GM18870 (cell line): ENCODE measurements around the gene CDX2.
"Not testable (repeated sequence)": the region's sequence is repeated elsewhere in the genome, so short reads cannot be mapped to it uniquely, and the experiment has no call there.

Experiments
- ATAC-seq: cut with Tn5 transposase; IDR thresholded peaks from one replicate; pipeline ENCODE4 v1.9.1; 2021; ENCODE audit warnings: moderate library complexity; ENCODE audit not compliant: unreplicated experiment

Gene CDX2

GRCh38 chr13:27965740-27966640, 3.1 kb downstream of the CDX2 start:
- ATAC-seq, result no peak

DNA sequence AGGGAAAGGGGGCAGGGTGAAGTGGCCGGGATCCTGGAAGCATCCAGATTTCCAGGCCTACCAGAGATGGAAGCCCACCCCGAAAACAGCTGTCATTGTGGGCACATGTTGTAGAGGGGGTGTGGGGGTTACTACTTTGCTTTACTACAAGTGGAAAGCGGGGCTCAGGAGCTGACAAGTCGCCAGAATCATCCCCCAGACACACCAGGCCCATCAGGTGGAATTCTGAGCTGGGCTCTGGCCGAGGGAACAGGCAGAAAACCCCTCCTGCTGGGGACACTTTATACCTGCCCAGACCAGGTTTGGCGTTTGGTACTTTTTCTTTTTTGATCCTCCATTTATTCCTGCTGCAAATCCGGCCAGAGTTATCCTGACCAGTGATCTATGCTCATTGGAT, 3.8 kb downstream of the CDX2 start:
- no peak for ATAC-seq

DNA sequence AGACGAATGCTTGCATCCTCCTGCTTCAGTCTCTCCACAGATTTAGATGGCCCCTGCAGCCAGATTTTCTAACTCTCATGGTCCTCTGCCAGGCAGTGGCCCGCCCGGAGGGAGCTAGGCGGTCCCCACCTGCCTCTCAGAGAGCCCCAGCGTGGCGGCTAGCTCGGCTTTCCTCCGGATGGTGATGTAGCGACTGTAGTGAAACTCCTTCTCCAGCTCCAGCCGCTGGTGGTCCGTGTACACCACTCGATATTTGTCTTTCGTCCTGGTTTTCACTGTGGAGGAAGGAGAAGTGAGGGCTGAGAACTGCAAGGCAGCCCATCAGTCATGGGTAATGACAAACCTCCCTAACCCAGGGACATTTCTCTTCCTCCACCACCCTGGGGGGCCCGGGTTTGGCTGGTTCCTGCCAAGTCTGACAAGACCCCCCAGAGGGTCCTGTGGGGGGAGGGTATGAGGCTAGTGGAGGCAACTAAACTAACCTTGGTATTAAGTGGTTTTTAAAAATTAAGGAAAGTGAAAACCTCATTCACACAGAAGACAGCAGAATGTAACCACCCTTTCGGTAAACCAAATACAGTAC, 4.3 kb downstream of the CDX2 start:
- ATAC-seq, result no peak

- not testable (repeated sequence) for ATAC-seq
Measured at GRCh38 chr13:27964206-27964605, 4.9 kb downstream of the CDX2 start.

- no peak for ATAC-seq
Measured at GRCh38 chr13:27963491-27963890, 5.6 kb downstream of the CDX2 start.

- ATAC-seq, result no peak
Measured at GRCh38 chr13:27962982-27963381, 6.1 kb downstream of the CDX2 start.

DNA sequence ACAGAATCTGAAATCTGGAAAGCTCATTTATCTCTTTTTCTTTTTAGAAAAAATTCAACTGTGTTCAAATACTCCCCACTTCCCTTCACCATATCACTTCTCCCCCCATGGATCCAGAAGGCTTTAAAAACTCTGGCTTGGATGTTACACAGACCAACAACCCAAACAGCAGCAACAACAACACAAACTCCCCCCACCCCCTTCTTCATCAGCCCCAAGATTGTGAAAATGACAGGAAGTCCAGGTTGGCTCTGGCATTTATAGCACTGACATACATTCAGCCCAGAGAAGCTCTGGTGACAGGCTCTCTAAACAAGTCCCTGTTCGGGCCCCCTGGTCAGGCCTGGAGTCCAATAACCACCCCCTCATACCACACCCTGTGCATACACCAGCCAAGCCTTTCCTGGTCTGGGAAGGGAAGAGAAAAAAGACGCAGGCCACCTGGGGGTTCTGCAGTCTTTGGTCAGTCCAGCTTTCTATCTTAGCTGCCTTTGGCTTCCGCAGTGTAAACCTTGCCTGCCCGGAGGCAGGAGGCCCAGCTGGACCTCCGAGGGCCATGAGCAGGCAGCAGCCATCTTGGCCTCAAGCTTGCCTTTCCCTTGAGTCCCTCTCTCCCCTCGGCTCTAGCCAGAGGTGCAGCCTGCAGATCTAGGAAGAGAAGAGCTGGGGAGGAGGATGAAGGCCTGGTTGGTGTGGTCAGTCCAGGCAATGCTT, 6.8 kb downstream of the CDX2 start:
- ATAC-seq, result no peak

DNA sequence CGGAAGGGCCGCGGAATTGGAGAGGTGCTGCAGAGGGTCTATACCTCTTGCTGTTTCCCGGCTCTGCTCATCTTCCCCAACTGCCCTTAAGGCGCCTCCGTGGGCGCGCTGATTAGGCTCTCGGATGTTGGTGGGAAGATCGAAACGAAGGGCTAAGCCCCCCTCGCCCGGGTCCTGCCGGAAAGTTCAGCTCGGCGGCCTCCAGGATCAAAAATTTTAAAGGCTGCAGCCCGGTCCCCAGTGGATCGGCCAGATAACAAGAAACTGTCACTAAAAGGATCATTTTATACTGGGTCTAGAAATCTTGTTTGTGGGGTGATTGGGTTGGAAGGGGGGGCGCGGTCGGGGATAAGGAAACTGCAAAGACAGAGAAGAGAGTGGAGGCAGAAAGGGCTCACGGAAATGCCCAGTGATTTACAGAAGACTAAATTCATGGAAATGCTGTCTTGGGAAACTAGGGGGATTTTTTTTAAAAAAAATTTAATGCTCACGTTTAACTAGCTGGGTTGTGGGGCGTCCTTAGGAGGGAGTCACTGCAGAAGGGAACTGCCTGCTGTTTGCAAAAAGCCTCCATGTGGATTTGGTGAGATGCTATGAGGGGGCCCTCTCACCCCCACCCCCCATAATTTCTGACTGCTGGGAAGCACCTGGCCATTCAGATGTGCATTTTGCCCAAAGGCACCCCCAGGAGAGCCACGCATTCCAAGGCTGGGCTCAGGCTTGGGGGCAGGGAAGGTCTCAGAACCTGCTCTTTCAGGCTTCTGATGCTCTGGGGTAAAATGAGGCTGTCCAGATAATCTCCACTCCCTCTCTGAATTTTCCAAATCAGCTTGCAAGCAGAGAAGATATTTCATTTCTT, 7.7 kb downstream of the CDX2 start:
- no peak for ATAC-seq

GRCh38 chr13:27960362-27961226, 8.5 kb downstream of the CDX2 start:
- no peak for ATAC-seq

DNA sequence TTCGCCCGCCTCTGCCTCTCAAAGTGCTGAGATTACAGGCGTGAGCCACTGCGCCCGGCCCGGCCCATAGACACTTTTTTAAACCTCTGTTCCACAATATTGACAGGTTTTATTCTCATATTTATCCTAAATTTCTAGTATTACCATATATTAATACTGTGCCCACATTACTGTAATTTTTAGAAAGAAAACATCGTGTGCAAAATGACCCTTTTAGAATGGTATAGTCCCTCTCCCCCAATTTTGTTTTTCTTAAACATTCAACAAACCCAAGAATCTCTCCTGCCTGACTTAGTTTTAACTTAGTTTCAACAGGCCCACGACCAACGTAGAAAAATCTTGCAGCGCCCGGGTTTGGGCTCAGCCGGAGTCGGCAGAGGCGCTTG, 9.1 kb downstream of the CDX2 start:
- ATAC-seq, result no peak

GRCh38 chr13:27956576-27957300, 12.4 kb downstream of the CDX2 start:
- ATAC-seq, result no peak

DNA sequence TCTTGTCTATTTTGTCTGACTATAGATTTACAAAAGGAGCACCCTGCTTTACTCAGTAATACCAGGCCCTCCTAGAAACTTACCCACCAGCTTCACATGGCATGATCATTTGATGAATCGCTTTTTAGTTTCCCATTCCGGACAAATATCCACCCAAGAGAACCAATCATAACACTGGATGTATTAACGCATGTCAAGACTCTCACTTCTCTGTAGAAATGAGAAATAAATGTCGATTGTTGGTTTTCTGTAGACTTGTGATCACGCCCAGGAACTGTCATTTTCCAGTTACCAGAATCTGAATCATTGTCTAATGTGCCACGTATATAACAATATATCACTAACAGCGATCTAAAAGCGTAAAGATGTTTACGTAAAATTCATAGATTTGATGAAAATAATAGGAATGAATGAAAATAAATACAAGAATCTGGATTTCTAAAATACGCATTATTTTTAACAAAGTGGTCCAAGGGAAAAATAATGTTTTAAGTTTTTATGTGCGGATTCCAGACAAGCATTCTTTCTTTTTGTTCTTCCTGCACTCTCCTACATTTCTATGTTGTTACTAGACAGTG, 14.0 kb downstream of the CDX2 start:
- no peak for ATAC-seq

GRCh38 chr13:27954406-27954851, 14.7 kb downstream of the CDX2 start:
- ATAC-seq, result peak; percentile 7

DNA sequence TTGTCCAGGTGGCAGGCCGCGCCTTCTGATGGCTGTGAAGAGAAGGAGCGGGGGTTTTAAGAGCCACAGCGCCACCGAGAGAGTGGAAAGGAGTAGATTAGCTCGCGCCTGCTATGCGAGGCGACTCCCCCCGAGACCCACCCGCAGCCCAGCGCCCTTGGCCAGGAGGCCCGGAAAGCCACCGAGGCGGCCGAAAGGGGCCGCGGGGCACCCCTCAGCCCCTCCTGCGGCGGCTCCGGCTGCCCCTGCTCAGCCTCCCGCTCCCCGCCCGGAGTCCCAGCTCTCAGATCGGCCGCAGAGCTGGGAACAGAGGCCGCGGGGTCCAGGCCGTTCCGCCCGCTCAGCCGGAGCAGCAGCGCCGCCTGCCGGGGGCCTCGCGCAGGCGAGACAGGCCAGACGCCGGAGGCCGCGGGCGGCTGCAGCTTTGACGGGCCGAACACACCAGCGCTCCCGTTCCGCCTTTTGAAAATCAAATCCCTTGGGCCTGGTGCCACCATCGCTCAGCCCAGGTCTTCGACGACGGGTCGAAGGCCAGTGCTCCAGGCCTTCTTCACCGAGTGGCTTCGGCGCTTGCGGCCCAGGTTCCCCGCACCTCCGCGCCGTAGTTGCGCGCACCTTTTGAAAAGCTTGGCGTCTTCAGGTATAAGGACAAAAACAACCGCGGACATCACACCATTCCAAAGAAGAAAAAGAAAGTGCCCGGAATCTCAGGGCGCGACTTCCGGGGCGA, 15.3 kb downstream of the CDX2 start:
- ATAC-seq, result peak; percentile 53

- ATAC-seq, result peak; percentile 30
Measured at GRCh38 chr13:27952876-27953675, 16.0 kb downstream of the CDX2 start.

- no peak for ATAC-seq
Measured at GRCh38 chr13:27942972-27943371, 26.1 kb downstream of the CDX2 start.

DNA sequence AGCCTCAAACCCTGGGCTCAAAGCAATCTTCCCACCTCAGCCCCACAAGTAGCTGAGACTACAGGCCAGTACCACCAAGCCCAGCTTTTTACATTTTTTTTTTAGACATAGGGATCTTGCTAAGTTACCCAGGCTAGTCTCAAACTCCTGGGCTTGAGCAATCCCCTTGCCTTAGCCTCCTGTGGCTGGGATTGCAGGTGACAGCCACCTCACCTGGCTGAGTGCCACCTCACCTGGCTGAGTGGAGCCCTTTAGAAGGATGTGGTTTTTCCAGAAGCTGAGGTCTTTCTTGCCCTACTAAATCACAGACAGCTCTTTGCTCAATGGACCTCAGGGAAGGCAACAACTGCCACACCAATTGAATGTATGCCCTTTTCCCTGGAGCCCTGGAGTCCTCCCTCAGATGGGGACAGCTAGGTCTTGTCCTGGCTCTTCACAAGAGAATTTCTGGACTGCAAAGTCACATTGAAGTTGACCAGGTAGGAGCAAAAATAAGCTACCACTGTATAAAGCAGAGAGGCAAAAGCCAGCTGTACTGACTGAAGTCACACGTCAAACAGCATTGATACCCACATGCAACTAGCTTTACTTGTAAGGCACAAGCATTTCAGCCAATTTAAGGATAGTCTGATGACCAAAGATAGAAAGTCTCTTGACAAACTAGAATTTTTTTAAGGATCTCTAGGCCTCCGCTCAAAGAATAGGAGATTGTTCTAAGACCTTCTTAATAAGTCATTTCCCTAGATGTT, 35.4 kb downstream of the CDX2 start:
- ATAC-seq, result no peak
